ENCODE measurements around the gene ELOB.
"Not testable (repeated sequence)": the region's sequence is repeated elsewhere in the genome, so short reads cannot be mapped to it uniquely, and the experiment has no call there.

The ELOB gene

GRCh38 chr16:2745116-2745890, 31.8 kb downstream of the ELOB start:
- no peak for DNase-seq (ENCODE audit: low spot score)

GRCh38 chr16:2744711-2745110, 32.4 kb downstream of the ELOB start:
- DNase-seq (ENCODE audit: low spot score) = no peak

- no peak for DNase-seq (ENCODE audit: low spot score)
Observed at GRCh38 chr16:2743007-2743810, 33.9 kb downstream of the ELOB start.

- no peak for DNase-seq (ENCODE audit: low spot score)
Observed at GRCh38 chr16:2742323-2743006, 34.6 kb downstream of the ELOB start.

- no peak for DNase-seq (ENCODE audit: low spot score)
Observed at GRCh38 chr16:2741168-2741567, 35.9 kb downstream of the ELOB start.

- no peak for DNase-seq (ENCODE audit: low spot score)
Observed at GRCh38 chr16:2740476-2740875, 36.6 kb downstream of the ELOB start.

GRCh38 chr16:2739625-2740430, 37.3 kb downstream of the ELOB start:
- DNase-seq (ENCODE audit: low spot score) = no peak

- DNase-seq (ENCODE audit: low spot score) = no peak
Observed at GRCh38 chr16:2738615-2739014, 38.5 kb downstream of the ELOB start.

- DNase-seq (ENCODE audit: low spot score) = no peak
Observed at GRCh38 chr16:2737895-2738418, 39.1 kb downstream of the ELOB start.

- no peak for DNase-seq (ENCODE audit: low spot score)
Observed at GRCh38 chr16:2737238-2737605, 39.9 kb downstream of the ELOB start.

- DNase-seq (ENCODE audit: low spot score) = no peak
Observed at GRCh38 chr16:2736476-2737237, 40.4 kb downstream of the ELOB start.

GRCh38 chr16:2734844-2735515, 42.1 kb downstream of the ELOB start:
- DNase-seq (ENCODE audit: low spot score) = no peak

GRCh38 chr16:2728034-2728433, 49.0 kb downstream of the ELOB start:
- DNase-seq (ENCODE audit: low spot score) = no peak

- no peak for DNase-seq (ENCODE audit: low spot score)
Observed at GRCh38 chr16:2726923-2727322, 50.2 kb downstream of the ELOB start.

- DNase-seq (ENCODE audit: low spot score) = no peak
Observed at GRCh38 chr16:2724816-2725348, 52.2 kb downstream of the ELOB start.

GRCh38 chr16:2724088-2724676, 52.9 kb downstream of the ELOB start:
- no peak for DNase-seq (ENCODE audit: low spot score)

- DNase-seq (ENCODE audit: low spot score) = not testable (repeated sequence)
Observed at GRCh38 chr16:2721634-2722173, 55.4 kb downstream of the ELOB start.
